HEK293T (cell line): ENCODE results near the gene WDR93.

ENCODE experiments used
- ARNT ChIP-seq: fragments of 450-650 bp; IDR thresholded peaks from 2 replicates; pipeline ENCODE4 v1.6.1; 2017; ENCODE audit warnings: mild to moderate bottlenecking
- BHLHE40 ChIP-seq: fragments of 450-650 bp; IDR thresholded peaks from 2 replicates; pipeline ENCODE4 v1.6.1; 2016; ENCODE audit warnings: mild to moderate bottlenecking, moderate library complexity, borderline replicate concordance
- CTBP1 ChIP-seq: fragments of 450-650 bp; IDR thresholded peaks from 2 replicates; pipeline ENCODE4 v1.6.1; 2016; ENCODE audit warnings: borderline replicate concordance
- ELF4 ChIP-seq: fragments of 450-650 bp; IDR thresholded peaks from 2 replicates; pipeline ENCODE4 v1.6.1; 2017; ENCODE audit warnings: antibody characterized with exemption
- FOXA1 ChIP-seq: fragments of 450-650 bp; IDR thresholded peaks from 2 replicates; pipeline ENCODE4 v1.6.1; 2016; ENCODE audit warnings: mild to moderate bottlenecking
- FOXK2 ChIP-seq: fragments of 450-650 bp; IDR thresholded peaks from 2 replicates; pipeline ENCODE4 v1.6.1; 2016; ENCODE audit warnings: mild to moderate bottlenecking
- FOXM1 ChIP-seq: fragments of 450-650 bp; IDR thresholded peaks from 2 replicates; pipeline ENCODE4 v1.6.1; 2017; ENCODE audit warnings: mild to moderate bottlenecking, borderline replicate concordance
- HDGF ChIP-seq: fragments of 450-650 bp; IDR thresholded peaks from 2 replicates; pipeline ENCODE4 v1.6.1; 2017; ENCODE audit warnings: antibody characterized with exemption, borderline replicate concordance
- L3MBTL2 ChIP-seq: fragments of 450-650 bp; conservative IDR thresholded peaks from 2 replicates; pipeline ENCODE4 v1.6.1; 2016; ENCODE audit warnings: mild to moderate bottlenecking
- LEF1 ChIP-seq: fragments of 450-650 bp; IDR thresholded peaks from 2 replicates; pipeline ENCODE4 v1.6.1; 2017; ENCODE audit warnings: mild to moderate bottlenecking, borderline replicate concordance
- PKNOX1 ChIP-seq: fragments of 450-650 bp; IDR thresholded peaks from 2 replicates; pipeline ENCODE4 v1.6.1; 2016
- SP1 ChIP-seq: fragments of 450-650 bp; IDR thresholded peaks from 2 replicates; pipeline ENCODE4 v1.6.1; 2017
- TARDBP ChIP-seq: fragments of 450-650 bp; IDR thresholded peaks from 2 replicates; pipeline ENCODE4 v1.6.1; 2016
- ZNF384 ChIP-seq: fragments of 450-650 bp; IDR thresholded peaks from 2 replicates; pipeline ENCODE4 v1.6.1; 2016

- TF ChIP-seq HDGF, result no peak
- no peak for TF ChIP-seq LEF1
- no peak for TF ChIP-seq CTBP1
- no peak for TF ChIP-seq ARNT
- no peak for TF ChIP-seq BHLHE40
- no peak for TF ChIP-seq SP1
- no peak for TF ChIP-seq ZNF384
- no peak for TF ChIP-seq FOXK2
- TF ChIP-seq FOXM1, result no peak
- no peak for TF ChIP-seq L3MBTL2
- TF ChIP-seq ELF4, result no peak
- no peak for TF ChIP-seq FOXA1
- TF ChIP-seq PKNOX1, result no peak
- TF ChIP-seq TARDBP, result no peak
These were observed 101.6 kb downstream of the WDR93 start for GRCh38 chr15:89792106-89792805.
